Stomach (tissue), 9 donors: ENCODE results near the gene MRPS2. TPM values are rescaled to one million over a fixed set of nuclear protein-coding genes. Genes with fewer than 3 reads are reported as not detected.

Source experiments
- DNase-seq, 2 donors: peaks; one replicate each; pipeline versions ENCODE4 v3.0.0 to v3.0.0-alpha.2; 2013 to 2019
- H3K27ac ChIP-seq, 5 donors: fragments of 200-600 bp in 4 of 5; sonication (generic) in 4 of 5; one replicate each; pipeline ENCODE4 v1.5.1; 2013 to 2019; ENCODE audit warnings: mild to moderate bottlenecking in 1 of 5, moderate library complexity in 1 of 5
- H3K27me3 ChIP-seq, 3 donors: fragments of 200-600 bp; sonication (generic); one replicate each; pipeline ENCODE4 v1.5.1; 2017 to 2019; ENCODE audit warnings: mixed run types in 1 of 3
- H3K36me3 ChIP-seq, 4 donors: fragments of 200-600 bp; sonication (generic); 1 replicate in 3 of 4; 2 replicates in 1 of 4; pipeline ENCODE4 v1.5.1; 2016 to 2019
- H3K4me1 ChIP-seq, 4 donors: fragments of 200-600 bp; sonication (generic); one replicate each; pipeline ENCODE4 v1.5.1; 2016 to 2019
- H3K4me3 ChIP-seq, 4 donors: fragments of 200-600 bp; sonication (generic) in 3 of 4; one replicate each; pipeline ENCODE4 v1.5.1; 2016 to 2019; ENCODE audit warnings: mild to moderate bottlenecking in 1 of 4
- H3K9me3 ChIP-seq, 4 donors: fragments of 200-600 bp; sonication (generic); one replicate each; pipeline ENCODE4 v1.5.1; 2016 to 2019
- CTCF ChIP-seq, 7 experiments: fragments of 450-650 bp in 4 of 7; fragments of 200-600 bp in 3 of 7; sonication (generic) in 3 of 7; IDR thresholded peaks; one replicate each; pipeline ENCODE4 v1.5.1; 2016 to 2019; ENCODE audit warnings: antibody characterized with exemption in 7 of 7, control low read depth in 2 of 7, mild to moderate bottlenecking in 1 of 7
- EP300 ChIP-seq: sonication (generic); formaldehyde crosslinking; IDR thresholded peaks from one replicate; pipeline ENCODE4 v1.6.1; 2017; ENCODE audit warnings: antibody characterized with exemption
- POLR2A ChIP-seq, 4 donors: fragments of 450-650 bp; IDR thresholded peaks; one replicate each; pipeline ENCODE4 v1.6.1; 2016; ENCODE audit warnings: antibody characterized with exemption in 4 of 4, control low read depth in 2 of 4, mild to moderate bottlenecking in 1 of 4, moderate library complexity in 1 of 4
- POLR2AphosphoS5 ChIP-seq, 3 donors: sonication (generic); formaldehyde crosslinking; IDR thresholded peaks; one replicate each; pipeline ENCODE4 v1.6.1; 2016; ENCODE audit warnings: antibody characterized with exemption in 3 of 3
- WGBS, 5 donors: extraction: QIAGEN DNeasy Blood & Tissue Kit in 3 of 5; methylation state at CpG; one replicate each; pipeline versions ENCODE4 v1.1.5 to v1.1.7; 2013 to 2018; 5-methylcytosine and 5-hydroxymethylcytosine counted together
- intact Hi-C: fragments of 100-400 bp; cut with DNase I; formaldehyde crosslinking; loops from one replicate; pipeline ENCODE4 v1.15.1; 2023; ENCODE audit warnings: low total_unique reads
- polyA plus RNA-seq, 3 donors: library from polyadenylated mRNA; stranded (reverse); fragments of 200-250 nt; gene quantifications; one replicate each; pipeline ENCODE4 v1.2.3, GENCODE V29; 2013
- total RNA-seq, 5 donors: library from RNA; depleted of rRNA; stranded (reverse); fragments of >200 nt; gene quantifications; one replicate each; pipeline versions ENCODE4 v1.1.0 to v1.2.3, GENCODE V29; 2014 to 2016
- donor health status: healthy with polysubstance abuse.
- donor health status: Bipolar disorder and iron deficiency.
- donor health status: healthy.

MRPS2 gene
- total and polyA plus RNA-seq, 8 donors, result 1.8 to 54.7 (median 40.1) TPM

DNA sequence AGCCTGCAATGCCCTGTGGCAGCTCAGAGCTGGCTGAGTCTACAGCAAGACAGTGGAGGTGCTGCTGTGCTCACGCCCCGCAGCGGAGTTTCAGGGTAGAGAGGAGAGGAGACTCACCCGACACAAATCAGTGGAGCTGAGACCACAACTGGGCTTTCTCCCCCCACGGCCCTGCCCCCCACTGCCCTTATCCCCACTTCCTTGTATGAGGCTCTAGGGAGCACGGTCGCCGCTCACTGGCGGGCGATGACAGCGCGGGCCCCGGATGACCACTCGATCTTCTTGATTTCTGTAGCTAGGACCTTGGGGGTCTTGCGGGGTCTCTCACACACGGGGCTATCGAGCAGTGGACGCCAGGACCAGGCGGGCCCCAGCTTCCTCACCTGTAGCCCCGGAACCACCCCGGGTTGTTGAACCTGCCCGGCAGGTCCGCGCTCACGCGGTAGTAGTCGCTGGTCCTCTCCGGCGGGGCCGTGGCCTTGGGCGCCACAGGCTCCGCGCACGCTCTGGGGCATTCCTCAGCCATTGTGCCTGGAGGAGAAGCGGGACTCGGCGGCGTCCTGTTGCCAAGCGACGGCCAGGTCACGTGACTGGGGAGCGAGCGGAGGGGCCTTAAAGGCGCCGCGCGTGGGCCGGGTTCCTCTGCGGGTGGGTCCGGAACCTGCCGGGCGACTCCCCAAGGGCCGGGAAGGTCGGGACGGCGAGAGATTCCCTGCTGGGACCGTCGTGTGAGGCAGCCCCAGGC is 984 bp upstream of the MRPS2 start:
- TF ChIP-seq POLR2A (IDR thresholded peaks at IDR 0.05), result no peak
- TF ChIP-seq POLR2AphosphoS5 (IDR thresholded peaks at IDR 0.05), result peak in 2 of 3 donors; percentile 26 to 50
- peaks cover 20 to 29% (median 26%) of the 10 kb centered on the region in 4 donors for H3K36me3 ChIP-seq
- peaks cover 19 to 42% (median 35%) of the 10 kb centered on the region in 4 donors for H3K4me1 ChIP-seq
- H3K4me3 ChIP-seq, result peak overlapping the region; percentile 93 to 99 (median 98)
- no peaks in the 10 kb centered on the region for H3K27me3 ChIP-seq
- H3K27ac ChIP-seq, result peak overlapping the region; percentile 83 to 91 (median 85)
- 0 to 1% (median 0%) methylated on average over 26 to 58 of the region's 58 CpGs for WGBS, 5 donors
- intact Hi-C loops, result no loop called here
- DNase-seq, result peak; percentile 96 to 97
- H3K9me3 ChIP-seq, result no peaks in the 10 kb centered on the region

GRCh38 chr9:135500071-135500524 is 384 bp upstream of the MRPS2 start:
- intact Hi-C loops, result no loop called here
- peaks cover 19 to 48% (median 38%) of the 10 kb centered on the region in 4 donors for H3K4me1 ChIP-seq
- no peaks in the 10 kb centered on the region for H3K27me3 ChIP-seq
- WGBS, 5 donors, result 0% methylated on average over 22 to 29 of the region's 29 CpGs
- H3K36me3 ChIP-seq, result peaks cover 25 to 35% (median 32%) of the 10 kb centered on the region in 4 donors
- H3K27ac ChIP-seq, result peak overlapping the region; percentile 83 to 91 (median 85)
- no peaks in the 10 kb centered on the region for H3K9me3 ChIP-seq
- no peak for DNase-seq
- TF ChIP-seq POLR2A (IDR thresholded peaks at IDR 0.05) (no peak), EP300 (no peak), POLR2AphosphoS5 (IDR thresholded peaks at IDR 0.05) (no peak), CTCF (IDR thresholded peaks at IDR 0.05) (no peak)
- H3K4me3 ChIP-seq, result peak overlapping the region; percentile 93 to 99 (median 98)

- no peaks in the 10 kb centered on the region for H3K9me3 ChIP-seq
- 40 to 61% (median 43%) methylated on average over 24 to 38 of the region's 38 CpGs for whole genome bisulfite sequencing, 5 donors
- H3K27me3 ChIP-seq, result no peaks in the 10 kb centered on the region
- TF ChIP-seq POLR2A (IDR thresholded peaks at IDR 0.05), result no peak
- no peak for TF ChIP-seq POLR2AphosphoS5 (IDR thresholded peaks at IDR 0.05)
- TF ChIP-seq CTCF (IDR thresholded peaks at IDR 0.05), result no peak
- no peak for TF ChIP-seq EP300
- peak overlapping the region; percentile 83 to 91 (median 85) for H3K27ac ChIP-seq
- peak overlapping the region; percentile 93 to 99 (median 98) for H3K4me3 ChIP-seq
- H3K36me3 ChIP-seq, result peaks cover 25 to 43% (median 37%) of the 10 kb centered on the region in 4 donors
- H3K4me1 ChIP-seq, result peaks cover 19 to 51% (median 39%) of the 10 kb centered on the region in 4 donors
- intact Hi-C loops, result no loop called here
- peak in 1 of 2 donors; percentile 59 for DNase-seq
Observed at GRCh38 chr9:135501261-135502167, 1.0 kb downstream of the MRPS2 start.

- peaks cover 19 to 51% (median 39%) of the 10 kb centered on the region in 4 donors for H3K4me1 ChIP-seq
- no peak for TF ChIP-seq EP300
- no peak for TF ChIP-seq POLR2AphosphoS5 (IDR thresholded peaks at IDR 0.05)
- no peak for TF ChIP-seq POLR2A (IDR thresholded peaks at IDR 0.05)
- no peak for TF ChIP-seq CTCF (IDR thresholded peaks at IDR 0.05)
- 82 to 89% (median 86%) methylated on average over 15 of the region's 15 CpGs for WGBS, 5 donors
- no peak for DNase-seq
- no peaks in the 10 kb centered on the region for H3K9me3 ChIP-seq
- H3K4me3 ChIP-seq, result peak overlapping the region in 2 of 4 donors; percentile 98 to 99
- intact Hi-C loops, result no loop called here
- H3K27me3 ChIP-seq, result no peaks in the 10 kb centered on the region
- H3K36me3 ChIP-seq, result peaks cover 25 to 43% (median 37%) of the 10 kb centered on the region in 4 donors
- H3K27ac ChIP-seq, result no peak overlapping the region
Observed at GRCh38 chr9:135502168-135502872, 1.8 kb downstream of the MRPS2 start.
